Natural killer cell (primary cell): Measurements from ENCODE around the gene FXYD7. TPM values are rescaled to one million over a fixed set of nuclear protein-coding genes. Genes with fewer than 3 reads are reported as not detected.
A peak's percentile ranks its signal among the peaks of the same experiment; 100 is the strongest.

Source experiments
- ATAC-seq, 3 donors: fragments of 150-1000 bp in 2 of 3; fragments of 200-7000 bp in 1 of 3; cut with Tn5 transposase; 1 replicate in 1 of 3; 2 replicates in 2 of 3; pipeline ENCODE4 v1.10.0; 2021; ENCODE audit warnings: mild to moderate bottlenecking in 2 of 3, moderate library complexity in 2 of 3
- DNase-seq, 2 donors: peaks; one replicate each; pipeline versions ENCODE4 v3.0.0 to v3.0.0-alpha.2; 2013 to 2021; ENCODE audit warnings: mixed read lengths in 1 of 2
- H3K27ac ChIP-seq: one replicate; pipeline ENCODE4 v1.5.1; 2013; ENCODE audit warnings: mild to moderate bottlenecking, low read length
- H3K27me3 ChIP-seq: one replicate; pipeline ENCODE4 v1.6.1; 2013; ENCODE audit warnings: low read length; ENCODE audit not compliant: control insufficient read depth, insufficient read depth
- H3K36me3 ChIP-seq: one replicate; pipeline ENCODE4 v1.6.1; 2013; ENCODE audit warnings: low read length; ENCODE audit not compliant: control insufficient read depth, insufficient read depth
- H3K4me1 ChIP-seq: one replicate; pipeline ENCODE4 v1.6.1; 2013; ENCODE audit warnings: low read length; ENCODE audit not compliant: control insufficient read depth, insufficient read depth
- H3K4me3 ChIP-seq: one replicate; pipeline ENCODE4 v1.5.1; 2013; ENCODE audit warnings: low read length
- H3K9me3 ChIP-seq: one replicate; pipeline ENCODE4 v1.6.1; 2013; ENCODE audit warnings: low read length; ENCODE audit not compliant: control insufficient read depth, insufficient read depth
- H3K27ac Mint-ChIP-seq, 2 donors: one replicate each; pipeline ENCODE4 v1.8.0; 2022; ENCODE audit warnings: mild to moderate bottlenecking in 2 of 2, mixed read lengths in 2 of 2, moderate library complexity in 1 of 2
- H3K27me3 Mint-ChIP-seq, 2 donors: one replicate each; pipeline ENCODE4 v1.8.0; 2022; ENCODE audit warnings: low read depth in 2 of 2, mixed read lengths in 2 of 2
- H3K36me3 Mint-ChIP-seq: one replicate; pipeline ENCODE4 v1.8.0; 2022; ENCODE audit warnings: mixed read lengths
- H3K4me1 Mint-ChIP-seq, 2 donors: one replicate each; pipeline ENCODE4 v1.8.0; 2022; ENCODE audit warnings: mixed read lengths in 2 of 2
- H3K4me3 Mint-ChIP-seq: one replicate; pipeline ENCODE4 v1.8.0; 2022; ENCODE audit warnings: mild to moderate bottlenecking, moderate library complexity, mixed read lengths
- H3K9me3 Mint-ChIP-seq, 2 donors: one replicate each; pipeline ENCODE4 v1.8.0; 2022; ENCODE audit warnings: mixed read lengths in 2 of 2
- CTCF ChIP-seq: fragments of 200-600 bp; IDR thresholded peaks from one replicate; pipeline ENCODE4 v1.8.0; 2022; ENCODE audit warnings: antibody characterized with exemption
- WGBS: methylation state at CpG from one replicate; pipeline ENCODE4 v1.1.7; 2013; ENCODE audit warnings: missing lambda C conversion rate; ENCODE audit not compliant: insufficient coverage; 5-methylcytosine and 5-hydroxymethylcytosine counted together
- intact Hi-C: fragments of 100-400 bp; cut with micrococcal nuclease; formaldehyde crosslinking; loops from one replicate; pipeline ENCODE4 v1.14.2; 2022
- total RNA-seq, 4 donors: library from RNA; stranded (reverse); fragments of 120-200 nt in 1 of 4; gene quantifications; one replicate each; pipeline versions ENCODE4 v1.2.3 to v1.2.4, GENCODE V29; 2013 to 2022

FXYD7 gene
- total RNA-seq, 3 donors from 2014 or later (not counting 1 experiment from before 2014, with no cell fraction given) = 4.0 to 5.4 (median 4.9) TPM

DNA sequence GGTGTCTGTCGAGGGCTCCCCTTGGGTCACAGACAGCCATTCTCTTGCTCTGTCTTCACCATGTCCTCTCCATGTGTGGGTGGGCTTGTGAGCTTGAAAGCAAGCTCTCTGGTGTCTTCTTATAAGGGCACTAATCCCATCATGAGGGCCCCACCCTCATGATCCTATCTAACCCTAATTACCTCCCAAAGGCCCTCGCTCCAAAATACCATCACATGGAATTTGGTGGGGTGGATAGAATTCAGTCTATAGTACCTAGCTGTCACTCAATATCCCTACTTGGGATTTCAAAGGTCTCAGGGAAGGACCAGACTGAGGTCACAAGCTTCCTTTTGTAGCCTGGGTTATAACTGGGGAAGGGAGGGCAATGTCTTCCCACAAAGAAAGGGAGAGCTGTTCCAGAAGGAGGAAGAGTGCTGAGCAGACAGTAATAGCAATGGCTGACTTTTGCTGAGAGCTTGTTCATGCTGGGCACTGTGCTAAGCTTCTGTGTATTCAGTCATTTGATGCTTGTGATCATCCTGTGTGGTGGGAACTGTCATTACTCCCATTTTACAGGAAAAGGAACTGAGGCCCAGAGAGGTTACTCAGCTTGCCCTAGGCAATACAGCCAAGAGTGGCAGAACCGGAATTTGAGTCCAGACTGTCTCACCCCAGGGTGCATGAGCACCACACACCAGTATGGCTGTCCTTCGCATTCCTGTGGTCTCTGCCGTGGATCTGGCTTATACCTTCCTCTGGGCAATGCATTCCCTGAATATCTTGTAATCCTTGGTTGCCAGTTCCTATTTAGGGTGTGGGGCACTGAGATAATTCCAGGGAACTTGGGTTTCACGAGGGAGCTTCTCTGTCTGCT lies 19.6 kb downstream of the FXYD7 start:
- DNase-seq (no peak), ATAC-seq (no peak)
- Mint-ChIP-seq H3K4me1 (peaks cover 42 to 53% of the 10 kb centered on the region in 2 donors), H3K9me3 (peaks cover 0 to 4% of the 10 kb centered on the region in 2 donors), H3K36me3 (peaks cover 52% of the 10 kb centered on the region), H3K27me3 (no peaks in the 10 kb centered on the region), H3K4me3 (no peak overlapping the region), H3K27ac (peak overlapping the region; percentile 54 to 68)
- no peaks in the 10 kb centered on the region for H3K9me3 ChIP-seq
- no peaks in the 10 kb centered on the region for H3K27me3 ChIP-seq
- no peak for TF ChIP-seq CTCF
- WGBS = 97% methylated on average over 5 of the region's 6 CpGs
- intact Hi-C loops = no loop called here
- H3K36me3 ChIP-seq = peaks cover 91% of the 10 kb centered on the region
- no peak overlapping the region for H3K27ac ChIP-seq
- no peak overlapping the region for H3K4me3 ChIP-seq
- peaks cover 18% of the 10 kb centered on the region for H3K4me1 ChIP-seq

- H3K36me3 ChIP-seq = peaks cover 88% of the 10 kb centered on the region
- H3K4me1 ChIP-seq = peaks cover 23% of the 10 kb centered on the region
- no peaks in the 10 kb centered on the region for H3K27me3 ChIP-seq
- H3K27ac ChIP-seq = no peak overlapping the region
- no peaks in the 10 kb centered on the region for H3K9me3 ChIP-seq
- Mint-ChIP-seq H3K9me3 (peaks cover 0 to 4% of the 10 kb centered on the region in 2 donors), H3K4me1 (peaks cover 30 to 56% of the 10 kb centered on the region in 2 donors), H3K27me3 (no peaks in the 10 kb centered on the region), H3K4me3 (no peak overlapping the region), H3K36me3 (peaks cover 38% of the 10 kb centered on the region), H3K27ac (peak overlapping the region; percentile 54 to 68)
- no peak overlapping the region for H3K4me3 ChIP-seq
- TF ChIP-seq CTCF = no peak
- WGBS = 87% methylated on average over 1 of the region's 2 CpGs
- intact Hi-C loops = no loop called here
- DNase-seq (no peak), ATAC-seq (no peak)
These were observed 21.4 kb downstream of the FXYD7 start for GRCh38 chr19:35164418-35164817.

- TF ChIP-seq CTCF = no peak
- Histone ChIP-seq H3K4me1 (peaks cover 23% of the 10 kb centered on the region), H3K4me3 (no peak overlapping the region), H3K9me3 (no peaks in the 10 kb centered on the region), H3K27ac (peak overlapping the region; percentile 23), H3K27me3 (no peaks in the 10 kb centered on the region), H3K36me3 (peaks cover 84% of the 10 kb centered on the region)
- Mint-ChIP-seq H3K4me1 (peaks cover 28 to 54% of the 10 kb centered on the region in 2 donors), H3K27me3 (no peaks in the 10 kb centered on the region), H3K27ac (peak overlapping the region; percentile 68 to 80), H3K4me3 (no peak overlapping the region), H3K9me3 (peaks cover 0 to 4% of the 10 kb centered on the region in 2 donors), H3K36me3 (peaks cover 35% of the 10 kb centered on the region)
- DNase-seq = no peak
- intact Hi-C loops = no loop called here
- 89% methylated on average over 5 of the region's 5 CpGs for WGBS
- no peak for ATAC-seq
These were observed 22.4 kb downstream of the FXYD7 start for GRCh38 chr19:35165200-35166058.
